Measurements from ENCODE around the gene ABITRAM.
"Not testable (repeated sequence)": the region's sequence is repeated elsewhere in the genome, so short reads cannot be mapped to it uniquely, and the experiment has no call there.

Gene ABITRAM

DNA sequence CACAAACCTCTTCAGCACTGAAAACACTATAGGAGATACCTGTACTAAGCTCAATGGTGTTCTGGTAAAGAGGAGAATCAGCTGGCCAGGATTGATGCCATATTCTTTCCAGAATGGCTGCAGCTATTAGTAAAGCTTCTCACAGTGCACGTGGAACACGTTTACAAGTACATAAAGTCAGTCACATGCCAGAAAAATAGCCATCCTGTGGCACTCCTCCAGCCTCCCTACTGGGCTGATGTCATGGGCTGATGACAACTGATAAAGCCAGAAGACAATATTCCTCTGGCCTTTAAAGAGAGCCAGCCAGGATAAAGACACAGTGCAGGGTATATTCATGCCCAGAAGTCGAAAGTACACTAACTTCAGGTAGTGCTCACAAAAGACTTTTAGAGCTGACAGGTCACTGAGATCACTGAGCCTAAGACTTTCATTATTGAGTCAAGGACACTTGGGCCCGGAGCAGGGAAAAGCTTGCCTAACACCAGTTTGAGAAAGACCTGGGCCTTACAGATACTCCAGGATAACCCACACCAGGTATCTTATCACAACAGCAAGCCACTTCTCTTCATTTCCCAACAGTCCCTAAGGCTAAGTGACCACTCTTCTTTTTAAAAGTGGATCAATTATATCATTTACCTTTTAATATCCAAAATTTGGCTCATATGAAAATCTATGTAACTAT lies 29.4 kb downstream of the ABITRAM start:
- peak; percentile 97 for DNase-seq (ENCODE audit: low read depth)
- H3K4me3 ChIP-seq (ENCODE audit: low read depth, low read length) = no peak overlapping the region
- TF ChIP-seq, protein P1, sequence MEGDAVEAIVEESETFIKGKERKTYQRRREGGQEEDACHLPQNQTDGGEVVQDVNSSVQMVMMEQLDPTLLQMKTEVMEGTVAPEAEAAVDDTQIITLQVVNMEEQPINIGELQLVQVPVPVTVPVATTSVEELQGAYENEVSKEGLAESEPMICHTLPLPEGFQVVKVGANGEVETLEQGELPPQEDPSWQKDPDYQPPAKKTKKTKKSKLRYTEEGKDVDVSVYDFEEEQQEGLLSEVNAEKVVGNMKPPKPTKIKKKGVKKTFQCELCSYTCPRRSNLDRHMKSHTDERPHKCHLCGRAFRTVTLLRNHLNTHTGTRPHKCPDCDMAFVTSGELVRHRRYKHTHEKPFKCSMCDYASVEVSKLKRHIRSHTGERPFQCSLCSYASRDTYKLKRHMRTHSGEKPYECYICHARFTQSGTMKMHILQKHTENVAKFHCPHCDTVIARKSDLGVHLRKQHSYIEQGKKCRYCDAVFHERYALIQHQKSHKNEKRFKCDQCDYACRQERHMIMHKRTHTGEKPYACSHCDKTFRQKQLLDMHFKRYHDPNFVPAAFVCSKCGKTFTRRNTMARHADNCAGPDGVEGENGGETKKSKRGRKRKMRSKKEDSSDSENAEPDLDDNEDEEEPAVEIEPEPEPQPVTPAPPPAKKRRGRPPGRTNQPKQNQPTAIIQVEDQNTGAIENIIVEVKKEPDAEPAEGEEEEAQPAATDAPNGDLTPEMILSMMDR (IDR thresholded peaks at IDR 0.05; ENCODE audit: control insufficient read depth, extremely low read depth, insufficient read depth) = no peak

DNA sequence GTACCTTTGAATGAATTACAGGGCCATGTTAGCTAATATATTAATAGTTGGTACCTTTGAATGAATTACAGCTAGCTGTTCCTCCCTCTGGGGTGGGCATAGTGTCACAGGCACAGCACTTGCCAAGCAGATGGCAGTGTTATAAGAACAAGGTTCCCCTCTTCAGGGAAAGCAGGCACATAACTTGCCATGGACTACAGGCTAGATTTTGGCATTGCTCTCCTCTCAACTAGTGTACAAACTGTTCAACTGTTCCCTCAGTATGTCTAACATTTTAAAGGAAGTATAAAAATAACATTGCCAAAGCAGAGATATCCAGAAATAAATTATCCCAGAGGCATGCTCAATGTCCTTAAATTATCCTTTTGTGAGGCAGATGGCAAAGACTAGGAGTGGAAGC lies 33.7 kb downstream of the ABITRAM start:
- H3K4me3 ChIP-seq (ENCODE audit: low read depth, low read length) = no peak overlapping the region
- TF ChIP-seq, protein P1 (IDR thresholded peaks at IDR 0.05; ENCODE audit: control insufficient read depth, extremely low read depth, insufficient read depth) = no peak
- no peak for DNase-seq (ENCODE audit: low read depth)

DNA sequence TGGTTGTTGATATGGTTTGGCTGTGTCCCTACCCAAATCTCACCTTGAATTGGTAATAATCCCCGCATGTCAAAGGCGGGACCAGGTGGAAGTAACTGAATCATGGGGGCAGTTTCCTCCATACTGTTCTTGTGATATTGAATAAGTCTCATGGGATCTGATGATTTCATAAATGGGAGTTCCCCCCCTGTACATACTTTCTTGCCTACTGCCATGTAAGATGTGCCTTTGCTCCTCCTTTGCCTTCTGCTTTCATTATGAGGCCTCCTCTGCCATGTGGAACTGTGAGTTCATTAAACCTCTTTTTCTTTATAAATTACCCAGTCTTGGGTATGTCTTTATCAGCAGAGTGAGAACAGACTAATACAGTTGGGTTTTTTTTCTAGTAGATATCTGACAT lies 37.2 kb downstream of the ABITRAM start:
- not testable (repeated sequence) for H3K4me3 ChIP-seq (ENCODE audit: low read depth, low read length); DNase-seq (ENCODE audit: low read depth)

DNA sequence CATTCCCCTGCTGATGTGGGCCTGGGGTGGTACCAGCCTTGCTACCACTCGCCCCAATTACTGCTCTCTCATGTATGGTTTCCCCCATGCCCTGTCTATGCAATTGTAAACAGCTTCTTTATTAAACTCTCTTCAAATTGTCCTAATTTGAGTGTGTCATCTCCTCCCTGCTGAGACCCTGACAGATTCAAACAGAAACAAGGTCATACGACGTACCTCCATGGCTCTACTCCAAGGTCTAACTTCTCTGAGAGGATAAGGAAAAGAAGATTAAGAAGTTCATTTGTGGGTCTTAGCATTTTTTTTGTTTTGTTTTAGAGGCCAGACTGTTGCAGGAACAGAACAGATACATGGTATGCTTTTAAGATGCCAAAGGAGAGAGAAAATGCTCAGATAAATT lies 38.0 kb downstream of the ABITRAM start:
- DNase-seq (ENCODE audit: low read depth) = no peak
- no peak overlapping the region for H3K4me3 ChIP-seq (ENCODE audit: low read depth, low read length)
- TF ChIP-seq, protein P1 (IDR thresholded peaks at IDR 0.05; ENCODE audit: control insufficient read depth, extremely low read depth, insufficient read depth) = no peak

- TF ChIP-seq, protein P1 (IDR thresholded peaks at IDR 0.05; ENCODE audit: control insufficient read depth, extremely low read depth, insufficient read depth) = no peak
- DNase-seq (ENCODE audit: low read depth) = no peak
These were observed 38.5 kb downstream of the ABITRAM start for GRCh38 chr9:108972626-108973209.

GRCh38 chr9:108973895-108974294 lies 39.7 kb downstream of the ABITRAM start:
- DNase-seq (ENCODE audit: low read depth) = no peak
- H3K4me3 ChIP-seq (ENCODE audit: low read depth, low read length) = no peak overlapping the region
- TF ChIP-seq, protein P1 (IDR thresholded peaks at IDR 0.05; ENCODE audit: control insufficient read depth, extremely low read depth, insufficient read depth) = no peak

More at GRCh38 chr9:108972626-108973209, 38.5 kb downstream of the ABITRAM start:
- no peak overlapping the region for H3K4me3 ChIP-seq (ENCODE audit: low read depth, low read length)

GRCh38 chr9:108978205-108978604 lies 44.0 kb downstream of the ABITRAM start:
- H3K4me3 ChIP-seq (ENCODE audit: low read depth, low read length) = no peak overlapping the region
- TF ChIP-seq, protein P1 (IDR thresholded peaks at IDR 0.05; ENCODE audit: control insufficient read depth, extremely low read depth, insufficient read depth) = no peak
- no peak for DNase-seq (ENCODE audit: low read depth)
